K562 (cell line): ENCODE measurements around the gene NPAS1. TPM values are rescaled to one million over a fixed set of nuclear protein-coding genes. Genes with fewer than 3 reads are reported as not detected.

Experiments
- ATAC-seq: fragments of 200-7000 bp; cut with Tn5 transposase; 3 replicates; pipeline ENCODE4 v1.9.1; 2020; ENCODE audit warnings: moderate library complexity
- BruUV-seq: library from RNA; stranded (reverse); fragments of 400-500 nt; replicated peaks from 2 replicates; lab custom pipeline; 2021; lab: Mats Ljungman, UMichigan
- CTCF ChIA-PET: fragments of 300-600 bp; formaldehyde crosslinking; extraction: SDS; loops from one replicate; lab custom pipeline; 2021; ENCODE audit warnings: low intra/inter-chr PET ratio; lab: Yijun Ruan, JAX
- POLR2A ChIA-PET: fragments of 300-600, 350-650 bp; sonication (Branson Sonifier 250); formaldehyde crosslinking; extraction: SDS; loops from one replicate; lab custom pipeline; 2021; ENCODE audit warnings: antibody characterized with exemption, inconsistent platforms; lab: Yijun Ruan, JAX
- DNase-seq, 4 experiments: peaks; one replicate each; pipeline versions ENCODE4 v3.0.0 to v3.0.0-alpha.2; 2011 to 2018; ENCODE audit warnings: low spot score in 3 of 4, mixed read lengths in 3 of 4; ENCODE audit errors: extremely low read depth in 1 of 4
- FAIRE-seq: peaks from 2 replicates; lab custom pipeline; 2011; peaks lifted over from hg19 to GRCh38; lab: Jason Lieb, UNC
- H2AFZ ChIP-seq: 2 replicates; pipeline ENCODE4 v1.6.0; 2011; ENCODE audit warnings: low read depth, low read length, control low read depth, inconsistent platforms
- H3K27ac ChIP-seq: fragments of 200-600 bp; 3 replicates; pipeline ENCODE4 v1.8.0; 2011; ENCODE audit warnings: low read depth, mild to moderate bottlenecking, control low read depth, inconsistent platforms, low read length, moderate library complexity, mixed read lengths; ENCODE audit errors: extremely low read depth
- H3K27me3 ChIP-seq, 2 experiments: fragments of 300-600 bp in 1 of 2; 2 replicates in 1 of 2; 3 replicates in 1 of 2; pipeline versions ENCODE4 v1.6.0 to v1.8.0; 2011; ENCODE audit warnings: inconsistent platforms in 2 of 2, low read length in 2 of 2, mild to moderate bottlenecking in 1 of 2, mixed read lengths in 1 of 2, moderate library complexity in 1 of 2; ENCODE audit not compliant: control insufficient read depth in 2 of 2, insufficient read depth in 2 of 2
- H3K36me3 ChIP-seq: fragments of 300-600 bp; 3 replicates; pipeline ENCODE4 v1.8.0; 2011; ENCODE audit warnings: mild to moderate bottlenecking, low read length, inconsistent platforms; ENCODE audit not compliant: control insufficient read depth, insufficient read depth
- H3K4me1 ChIP-seq, 2 experiments: fragments of 200-600 bp in 1 of 2; replicated peaks in 1 of 2; 2 replicates in 1 of 2; 3 replicates in 1 of 2; pipeline versions ENCODE4 v1.5.1 to v1.8.0; 2011; ENCODE audit warnings: inconsistent platforms in 2 of 2, low read length in 2 of 2, mild to moderate bottlenecking in 1 of 2, mixed read lengths in 1 of 2, moderate library complexity in 1 of 2; ENCODE audit not compliant: control insufficient read depth in 2 of 2, insufficient read depth in 2 of 2
- H3K4me2 ChIP-seq: 2 replicates; pipeline ENCODE4 v1.6.1; 2011; ENCODE audit warnings: low read length, control low read depth, inconsistent platforms, mixed read lengths; ENCODE audit not compliant: insufficient read depth
- H3K4me3 ChIP-seq: fragments of 200-600 bp; sonication (generic), shearing (Covaris generic); 2 replicates; pipeline ENCODE4 v1.5.1; 2016; ENCODE audit warnings: control low read depth, inconsistent platforms
- H3K79me2 ChIP-seq: fragments of 200-600 bp; 3 replicates; pipeline ENCODE4 v1.8.0; 2011; ENCODE audit warnings: low read length, inconsistent platforms; ENCODE audit not compliant: control insufficient read depth, insufficient read depth
- H3K9ac ChIP-seq, 2 experiments: 2 replicates each; pipeline versions ENCODE4 v1.6.0 to v1.6.1; 2011; ENCODE audit warnings: low read depth in 2 of 2, low read length in 2 of 2, control low read depth in 1 of 2, inconsistent platforms in 1 of 2, mild to moderate bottlenecking in 1 of 2, mixed read lengths in 1 of 2; ENCODE audit not compliant: insufficient read depth in 1 of 2
- H3K9me1 ChIP-seq: one replicate; pipeline ENCODE4 v1.6.0; 2011; ENCODE audit warnings: inconsistent platforms, mild to moderate bottlenecking, low read length, moderate library complexity; ENCODE audit not compliant: control insufficient read depth, insufficient read depth
- H3K9me3 ChIP-seq: replicated peaks from 2 replicates; pipeline ENCODE4 v1.5.1; 2011; ENCODE audit warnings: low read depth, low read length, inconsistent platforms; ENCODE audit not compliant: control insufficient read depth, insufficient read depth
- H4K20me1 ChIP-seq: replicated peaks from 2 replicates; pipeline ENCODE4 v1.6.1; 2011; ENCODE audit warnings: low read length, inconsistent platforms, mixed read lengths; ENCODE audit not compliant: control insufficient read depth, insufficient read depth
- BRCA1 ChIP-seq, 2 experiments: fragments of 450-650 bp in 1 of 2; sonication (generic) in 1 of 2; formaldehyde crosslinking in 1 of 2; IDR thresholded peaks; 2 replicates each; pipeline versions ENCODE4 v1.5.0 to v1.6.1; 2017 to 2020; ENCODE audit warnings: mild to moderate bottlenecking in 1 of 2, missing genetic modification reagents in 1 of 2
- LCOR ChIP-seq: sonication (generic); formaldehyde crosslinking; IDR thresholded peaks from 2 replicates; pipeline ENCODE4 v1.8.0; 2022; ENCODE audit warnings: mild to moderate bottlenecking, missing genetic modification reagents
- MTA1 ChIP-seq: fragments of 450-650 bp; IDR thresholded peaks from 2 replicates; pipeline ENCODE4 v1.6.1; 2017; ENCODE audit warnings: borderline replicate concordance
- PHF20 ChIP-seq: fragments of 450-650 bp; IDR thresholded peaks from 2 replicates; pipeline ENCODE4 v1.6.1; 2018; ENCODE audit not compliant: partially characterized antibody
- SRSF3 ChIP-seq: fragments of 200-400 bp; formaldehyde crosslinking; IDR thresholded peaks from 2 replicates; pipeline ENCODE4 v1.6.1; 2016; ENCODE audit warnings: mild to moderate bottlenecking, low read length, moderate library complexity; ENCODE audit not compliant: insufficient read depth
- ZKSCAN3 ChIP-seq: fragments of 250-450 bp; sonication (Bioruptor Pico); IDR thresholded peaks from 2 replicates; pipeline ENCODE4 v1.4.0; 2020
- ZNF766 ChIP-seq: fragments of 200-800 bp; sonication (Bioruptor generic); conservative IDR thresholded peaks from 2 replicates; pipeline ENCODE4 v1.6.1; 2016; ENCODE audit warnings: missing genetic modification characterization, missing compliant biosample characterization
- WGBS: fragments of 100-300 bp; shearing (Covaris generic); methylation state at CpG from one replicate; pipeline ENCODE4 v1.1.6; 2016; ENCODE audit warnings: low coverage, mixed read lengths; ENCODE audit not compliant: insufficient coverage; ENCODE audit errors: missing lambda C conversion rate; 5-methylcytosine and 5-hydroxymethylcytosine counted together
- in situ Hi-C: fragments of 300-500 bp; cut with MboI; formaldehyde crosslinking; loops from 4 replicates; pipeline ENCODE4 v1.15.0; 2018; ENCODE audit warnings: inconsistent platforms, mixed read lengths
- intact Hi-C: fragments of 100-400 bp; cut with micrococcal nuclease; formaldehyde crosslinking; loops from 2 replicates; pipeline ENCODE4 v1.14.2; 2022
- polyA plus RNA-seq, 8 experiments: library from polyadenylated mRNA; depleted of rRNA in 4 of 8; stranded (reverse) in 5 of 8; unstranded in 3 of 8; fragments of >200 nt; fragmentation: Nextera tagmentation in 2 of 8; fragmentation: Illumina TruSeq in 1 of 8; extraction: Ambion mirVana in 2 of 8; extraction: Trizol in 1 of 8; gene quantifications; 2 replicates each; pipeline versions ENCODE4 v1.2.1 to v1.2.3, GENCODE V29; 2011 to 2014; ENCODE audit warnings: inconsistent platforms in 1 of 8, missing spikeins in 1 of 8
- total RNA-seq, 7 experiments: library from RNA; depleted of rRNA in 6 of 7; stranded (reverse); fragments of >200 nt in 6 of 7; fragmentation: Illumina TruSeq in 2 of 7; extraction: Trizol in 2 of 7; gene quantifications; 2 replicates each; pipeline versions ENCODE4 v1.2.1 to v1.2.3, GENCODE V29; 2011 to 2021; ENCODE audit warnings: low replicate concordance in 1 of 7
- TF ChIP-seq, protein P1 (sequence below), 2 experiments: fragments of 450-650 bp in 1 of 2; IDR thresholded peaks; 2 replicates each; pipeline ENCODE4 v1.6.1; 2011 to 2017; ENCODE audit warnings: low read depth in 2 of 2, antibody characterized with exemption in 1 of 2, borderline replicate concordance in 1 of 2, low read length in 1 of 2, mild to moderate bottlenecking in 1 of 2, mixed read lengths in 1 of 2; ENCODE audit not compliant: control insufficient read depth in 1 of 2
- TF ChIP-seq, protein P2 (sequence below): fragments of 450-650 bp; conservative IDR thresholded peaks from 2 replicates; pipeline ENCODE4 v1.6.1; 2016; ENCODE audit warnings: missing genetic modification characterization, low read depth, mild to moderate bottlenecking, missing compliant biosample characterization, moderate library complexity
- TF ChIP-seq, protein P3 (sequence below): IDR thresholded peaks from 2 replicates; pipeline ENCODE4 v1.6.1; 2012; ENCODE audit warnings: low read depth, low read length, improper control_type of control experiment, borderline replicate concordance

Gene NPAS1
- total and polyA plus RNA-seq, 9 of the 15 experiments (the other 6 are each of a cell fraction or from before 2014, with no cell fraction given), result 0.58 to 5.3 (median 2.0) TPM; not detected in 2

DNA sequence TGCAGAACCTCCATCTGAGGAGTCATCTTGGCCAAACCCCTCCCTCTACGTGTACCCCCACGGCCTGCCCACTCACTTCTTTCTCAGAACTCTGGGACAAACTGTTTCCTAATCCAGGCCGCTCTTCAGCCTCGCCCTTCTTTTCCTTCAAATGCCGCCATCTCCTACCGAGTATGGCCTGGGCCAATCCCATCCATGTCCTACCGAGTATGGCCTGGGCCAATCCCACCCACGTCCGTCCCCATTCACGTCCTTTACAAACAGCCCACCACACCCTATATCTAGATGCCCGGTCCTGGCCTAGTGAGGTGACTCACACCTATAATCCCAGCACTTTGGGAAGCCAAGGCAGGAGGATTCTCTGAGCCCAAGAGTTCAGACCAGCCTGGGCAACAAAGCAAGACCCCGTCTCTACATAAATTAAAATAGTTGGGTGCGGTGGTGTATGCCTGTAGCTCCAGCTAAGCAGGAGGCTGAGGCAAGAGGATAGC, 27.7 kb downstream of the NPAS1 start (continued):
- TF ChIP-seq ZNF766 (CRISPR knock-in tag) (no peak), MTA1 (no peak), PHF20 (no peak)
- TF ChIP-seq, protein P1, sequence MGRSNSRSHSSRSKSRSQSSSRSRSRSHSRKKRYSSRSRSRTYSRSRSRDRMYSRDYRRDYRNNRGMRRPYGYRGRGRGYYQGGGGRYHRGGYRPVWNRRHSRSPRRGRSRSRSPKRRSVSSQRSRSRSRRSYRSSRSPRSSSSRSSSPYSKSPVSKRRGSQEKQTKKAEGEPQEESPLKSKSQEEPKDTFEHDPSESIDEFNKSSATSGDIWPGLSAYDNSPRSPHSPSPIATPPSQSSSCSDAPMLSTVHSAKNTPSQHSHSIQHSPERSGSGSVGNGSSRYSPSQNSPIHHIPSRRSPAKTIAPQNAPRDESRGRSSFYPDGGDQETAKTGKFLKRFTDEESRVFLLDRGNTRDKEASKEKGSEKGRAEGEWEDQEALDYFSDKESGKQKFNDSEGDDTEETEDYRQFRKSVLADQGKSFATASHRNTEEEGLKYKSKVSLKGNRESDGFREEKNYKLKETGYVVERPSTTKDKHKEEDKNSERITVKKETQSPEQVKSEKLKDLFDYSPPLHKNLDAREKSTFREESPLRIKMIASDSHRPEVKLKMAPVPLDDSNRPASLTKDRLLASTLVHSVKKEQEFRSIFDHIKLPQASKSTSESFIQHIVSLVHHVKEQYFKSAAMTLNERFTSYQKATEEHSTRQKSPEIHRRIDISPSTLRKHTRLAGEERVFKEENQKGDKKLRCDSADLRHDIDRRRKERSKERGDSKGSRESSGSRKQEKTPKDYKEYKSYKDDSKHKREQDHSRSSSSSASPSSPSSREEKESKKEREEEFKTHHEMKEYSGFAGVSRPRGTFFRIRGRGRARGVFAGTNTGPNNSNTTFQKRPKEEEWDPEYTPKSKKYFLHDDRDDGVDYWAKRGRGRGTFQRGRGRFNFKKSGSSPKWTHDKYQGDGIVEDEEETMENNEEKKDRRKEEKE (IDR thresholded peaks at IDR 0.05; ENCODE audit: borderline replicate concordance in 1 of 2, control insufficient read depth in 1 of 2, low read depth in 2 of 2, low read length in 1 of 2), result 0 out of 4 replicates have a peak, but pooled peaks of 1 of the 2 experiments have one; percentile 13

DNA sequence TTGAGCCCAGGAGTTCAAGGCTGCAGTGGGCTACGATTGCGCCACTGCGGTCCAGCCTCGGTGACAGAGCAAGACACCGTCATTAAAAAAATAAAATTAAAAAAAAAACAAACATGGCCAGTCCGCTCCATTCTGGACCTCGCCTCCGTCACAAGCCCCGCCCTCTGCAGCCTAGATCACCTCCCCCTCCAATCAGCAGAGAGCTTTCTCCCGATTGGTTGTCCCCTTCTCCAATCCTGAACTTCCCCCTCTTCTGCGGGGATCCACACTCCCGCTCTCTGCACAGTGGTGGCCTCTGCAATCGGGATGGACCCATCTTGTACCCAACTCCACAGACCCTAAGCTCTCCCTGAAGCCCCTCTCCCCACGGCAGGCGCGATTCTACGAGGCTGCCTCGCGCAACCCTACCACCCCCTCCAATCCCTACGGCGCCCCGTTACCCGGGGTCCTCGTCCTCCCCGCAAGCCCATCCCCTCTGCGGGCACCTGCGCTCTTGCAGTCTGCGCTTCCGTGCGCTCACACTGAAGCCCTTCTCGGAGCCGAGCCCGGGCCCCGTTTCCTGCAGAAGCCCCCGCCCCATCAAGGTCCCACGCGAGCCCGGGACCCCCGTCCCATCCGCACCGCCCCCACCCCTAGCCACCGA, 28.2 kb downstream of the NPAS1 start:
- FAIRE-seq, result peak; percentile 98
- H3K36me3 ChIP-seq, result peaks cover 14% of the 10 kb centered on the region; the same call in 1 of the 3 replicates
- no peaks in the 10 kb centered on the region for H3K27me3 ChIP-seq
- in situ Hi-C loops (no loop called here), intact Hi-C loops (no loop called here)
- no peaks in the 10 kb centered on the region for H3K9me1 ChIP-seq
- peak overlapping the region; percentile 81 for H3K4me3 ChIP-seq
- WGBS, result under 1% methylated on average over 35 of the region's 42 CpGs
- ChIA-PET CTCF (no interaction called here), POLR2A (interaction anchor here (0.5 to 1.3 kb wide), 13 partner anchors 9 to 446 kb away, joined by 3 to 7 read pairs (median 3); partner anchors contain the start of gene ZC3H4)
- H3K27ac ChIP-seq, result peak overlapping the region; percentile 63; the same call in 2 of the 3 replicates
- H2AFZ ChIP-seq, result peak overlapping the region; percentile 86
- peak overlapping the region; percentile 54 to 95; a peak in 3 of 4 replicates for H3K9ac ChIP-seq
- H3K9me3 ChIP-seq, result no peaks in the 10 kb centered on the region
- peaks cover 8 to 22% of the 10 kb centered on the region in 2 experiments; a peak in 4 of 5 replicates for H3K4me1 ChIP-seq
- H3K79me2 ChIP-seq, result peaks cover 17% of the 10 kb centered on the region
- peak; percentile 93 for ATAC-seq
- DNase-seq, result peak; percentile 94 to 99 (median 98)
- no peaks in the 10 kb centered on the region for H4K20me1 ChIP-seq
- BruUV-seq, result no TSS peak
- H3K4me2 ChIP-seq, result peak overlapping the region; percentile 87
- TF ChIP-seq ZKSCAN3 (CRISPR knock-in tag) (no peak), SRSF3 (no peak), LCOR (CRISPR knock-in tag) (no peak), BRCA1 (IDR thresholded peaks at IDR 0.05) (no peak), BRCA1 (CRISPR knock-in tag; IDR thresholded peaks at IDR 0.05) (no peak)
- TF ChIP-seq, protein P2, sequence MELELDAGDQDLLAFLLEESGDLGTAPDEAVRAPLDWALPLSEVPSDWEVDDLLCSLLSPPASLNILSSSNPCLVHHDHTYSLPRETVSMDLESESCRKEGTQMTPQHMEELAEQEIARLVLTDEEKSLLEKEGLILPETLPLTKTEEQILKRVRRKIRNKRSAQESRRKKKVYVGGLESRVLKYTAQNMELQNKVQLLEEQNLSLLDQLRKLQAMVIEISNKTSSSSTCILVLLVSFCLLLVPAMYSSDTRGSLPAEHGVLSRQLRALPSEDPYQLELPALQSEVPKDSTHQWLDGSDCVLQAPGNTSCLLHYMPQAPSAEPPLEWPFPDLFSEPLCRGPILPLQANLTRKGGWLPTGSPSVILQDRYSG (tag), result no peak
- TF ChIP-seq, protein P3, sequence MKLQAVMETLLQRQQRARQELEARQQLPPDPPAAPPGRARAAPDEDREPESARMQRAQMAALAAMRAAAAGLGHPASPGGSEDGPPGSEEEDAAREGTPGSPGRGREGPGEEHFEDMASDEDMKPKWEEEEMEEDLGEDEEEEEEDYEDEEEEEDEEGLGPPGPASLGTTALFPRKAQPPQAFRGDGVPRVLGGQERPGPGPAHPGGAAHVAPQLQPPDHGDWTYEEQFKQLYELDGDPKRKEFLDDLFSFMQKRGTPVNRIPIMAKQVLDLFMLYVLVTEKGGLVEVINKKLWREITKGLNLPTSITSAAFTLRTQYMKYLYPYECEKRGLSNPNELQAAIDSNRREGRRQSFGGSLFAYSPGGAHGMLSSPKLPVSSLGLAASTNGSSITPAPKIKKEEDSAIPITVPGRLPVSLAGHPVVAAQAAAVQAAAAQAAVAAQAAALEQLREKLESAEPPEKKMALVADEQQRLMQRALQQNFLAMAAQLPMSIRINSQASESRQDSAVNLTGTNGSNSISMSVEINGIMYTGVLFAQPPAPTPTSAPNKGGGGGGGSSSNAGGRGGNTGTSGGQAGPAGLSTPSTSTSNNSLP, result no peak
